ENCODE results near the gene MYL6B. TPM values are rescaled to one million over a fixed set of nuclear protein-coding genes. Genes with fewer than 3 reads are reported as not detected.

Gene MYL6B
- total and polyA plus RNA-seq, 2 of the 4 experiments (the other 2 are of a cell fraction), result 78.3 to 112 TPM

GRCh38 chr12:56189918-56190694, 37.7 kb downstream of the MYL6B start:
- H2BK5ac ChIP-seq (ENCODE audit: low read depth, low read length, poor library complexity, severe bottlenecking), result peak overlapping the region; percentile 75
- H3K9ac ChIP-seq (ENCODE audit: low read depth, low read length), result peak overlapping the region; percentile 77
- dilution Hi-C loops (cut with HindIII; ENCODE audit: low sequenced_read_pairs, unreplicated experiment) (no loop called here), intact Hi-C loops (cut with micrococcal nuclease) (loop anchor here (1.0 to 2.0 kb wide), 2 partner anchors 63 to 71 kb away; no protein-coding TSS in a partner anchor), in situ Hi-C loops (cut with MboI; ENCODE audit: low sequenced_read_pairs) (loop anchor here (5.0 kb wide), 1 partner anchor 63 kb away; the partner anchor contains the start of gene ESYT1)
- no peak for TF ChIP-seq NFE2L2 (IDR thresholded peaks at IDR 0.05; ENCODE audit: low read depth, low read length)
- no peak for TF ChIP-seq SMC3 (IDR thresholded peaks at IDR 0.05; ENCODE audit: low read depth, low read length)
- TF ChIP-seq RCOR1 (IDR thresholded peaks at IDR 0.05; ENCODE audit: insufficient replicate concordance, low read length), result no peak
- TF ChIP-seq BHLHE40 (IDR thresholded peaks at IDR 0.05; ENCODE audit: low read depth, low read length), result peak; percentile 17; the same call in 1 of the 2 replicates
- no peak for TF ChIP-seq RFX5 (IDR thresholded peaks at IDR 0.05; ENCODE audit: low read depth, low read length)
- no peak for TF ChIP-seq POLR2A (IDR thresholded peaks at IDR 0.05; ENCODE audit: low read depth, low read length)
- no peak; the same call in 1 of the 2 replicates for TF ChIP-seq CTCF (conservative IDR thresholded peaks at IDR 0.05; ENCODE audit: low read depth, low read length)
- peak; percentile 80 for TF ChIP-seq FOS (IDR thresholded peaks at IDR 0.05; ENCODE audit: low read depth, low read length)
- TF ChIP-seq, protein P1, sequence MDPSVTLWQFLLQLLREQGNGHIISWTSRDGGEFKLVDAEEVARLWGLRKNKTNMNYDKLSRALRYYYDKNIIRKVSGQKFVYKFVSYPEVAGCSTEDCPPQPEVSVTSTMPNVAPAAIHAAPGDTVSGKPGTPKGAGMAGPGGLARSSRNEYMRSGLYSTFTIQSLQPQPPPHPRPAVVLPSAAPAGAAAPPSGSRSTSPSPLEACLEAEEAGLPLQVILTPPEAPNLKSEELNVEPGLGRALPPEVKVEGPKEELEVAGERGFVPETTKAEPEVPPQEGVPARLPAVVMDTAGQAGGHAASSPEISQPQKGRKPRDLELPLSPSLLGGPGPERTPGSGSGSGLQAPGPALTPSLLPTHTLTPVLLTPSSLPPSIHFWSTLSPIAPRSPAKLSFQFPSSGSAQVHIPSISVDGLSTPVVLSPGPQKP (IDR thresholded peaks at IDR 0.05; ENCODE audit: borderline replicate concordance, low read depth, low read length), result peak; percentile 52; the same call in 1 of the 2 replicates
- H4K91ac ChIP-seq (ENCODE audit: insufficient read depth, low read depth, low read length), result peak overlapping the region; percentile 83
- H2BK120ac ChIP-seq (ENCODE audit: low read depth, low read length), result peak overlapping the region; percentile 86
- H2BK15ac ChIP-seq (ENCODE audit: low read depth, low read length), result peak overlapping the region; percentile 77; the same call in 1 of the 3 replicates
- peak overlapping the region; percentile 100 for H2AFZ ChIP-seq (replicated peaks; ENCODE audit: low read length, poor library complexity)
- peak overlapping the region; percentile 91 for H3K23ac ChIP-seq (ENCODE audit: low read depth, low read length)
- peaks cover 14% of the 10 kb centered on the region; the same call in 1 of the 2 replicates for H4K20me1 ChIP-seq (ENCODE audit: insufficient read depth, low read length)
- ChIA-PET CTCF (interaction anchor here (0.6 to 2.6 kb wide), 14 partner anchors 9 to 274 kb away, joined by 3 to 27 read pairs (median 4); partner anchors contain the start of genes ANKRD52, ESYT1, RNF41 and ZC3H10), POLR2A (ENCODE audit: unreplicated experiment) (interaction anchor here (0.6 to 1.1 kb wide), 3 partner anchors 24 to 72 kb away, joined by 3 to 7 read pairs (median 3); partner anchors contain the start of gene ZC3H10)
- peak overlapping the region; percentile 86 for H3K4me3 ChIP-seq (ENCODE audit: insufficient read depth, low read depth, low read length)
- H3K4me2 ChIP-seq (ENCODE audit: low read depth, low read length), result peak overlapping the region; percentile 93
- peak overlapping the region; percentile 36 for H3K18ac ChIP-seq (ENCODE audit: low read depth, low read length)
- no peaks in the 10 kb centered on the region for H3K27me3 ChIP-seq (ENCODE audit: control insufficient read depth, insufficient read depth, low read length)
- peak overlapping the region; percentile 99 for H2AK9ac ChIP-seq (replicated peaks; ENCODE audit: low read depth, low read length, poor library complexity)
- peak overlapping the region; percentile 83 to 94 for H4K8ac ChIP-seq (ENCODE audit: low read depth in 2 of 2, low read length in 2 of 2)
- peaks cover 7% of the 10 kb centered on the region for H3K4me1 ChIP-seq (ENCODE audit: control insufficient read depth, insufficient read depth, low read length)
- WGBS, 2 experiments (ENCODE audit: extremely low coverage in 2 of 2, insufficient read length in 1 of 2), result no CpG with 5 or more reads among the region's 42 CpGs
- H3K4ac ChIP-seq (ENCODE audit: low read depth, low read length), result peak overlapping the region; percentile 95
- peaks cover 19 to 33% of the 10 kb centered on the region in 2 experiments; a peak in 3 of 4 replicates for H3K79me1 ChIP-seq (ENCODE audit: low read depth in 1 of 2, low read length in 2 of 2)
- peak overlapping the region; percentile 83 for H4K5ac ChIP-seq (ENCODE audit: low read depth, low read length)
- H2BK20ac ChIP-seq (ENCODE audit: low read depth, low read length), result peak overlapping the region; percentile 65; the same call in 1 of the 2 replicates
- H3K56ac ChIP-seq (ENCODE audit: extremely low read depth, insufficient read depth, low read length), result peak overlapping the region; percentile 61; the same call in 1 of the 2 replicates
- BruUV-seq (replicated peaks), result no TSS peak
- peak overlapping the region; percentile 64; the same call in 1 of the 2 replicates for H2AK5ac ChIP-seq (ENCODE audit: low read depth, low read length)
- peaks cover 5% of the 10 kb centered on the region; the same call in 1 of the 2 replicates for H3K9me1 ChIP-seq (ENCODE audit: insufficient read depth, low read length)
- peak overlapping the region; percentile 95 for H3K14ac ChIP-seq (replicated peaks; ENCODE audit: low read depth, low read length)
- H3K27ac ChIP-seq (ENCODE audit: insufficient read depth, low read length), result peak overlapping the region; percentile 83
- DNase-seq (peak; percentile 85), ATAC-seq (ENCODE audit: low read depth) (peak; percentile 35)
- H3K36me3 ChIP-seq (ENCODE audit: control insufficient read depth, insufficient read depth, low read length), result peaks cover 7% of the 10 kb centered on the region
- no peaks in the 10 kb centered on the region for H3K9me3 ChIP-seq (ENCODE audit: control insufficient read depth, insufficient read depth, low read length)

Measured in IMR-90 (cell line).